ENCODE measurements around the gene NRM.
"Not testable (repeated sequence)": the region's sequence is repeated elsewhere in the genome, so short reads cannot be mapped to it uniquely, and the experiment has no call there.

Gene NRM

GRCh38 chr6:30666300-30666699 is 24.5 kb downstream of the NRM start:
- not testable (repeated sequence) for DNase-seq (ENCODE audit: low spot score)

- no peak for DNase-seq (ENCODE audit: low spot score)
Measured at GRCh38 chr6:30664994-30665767, 25.6 kb downstream of the NRM start.

GRCh38 chr6:30657922-30658321 is 32.9 kb downstream of the NRM start:
- DNase-seq (ENCODE audit: low spot score): not testable (repeated sequence)

GRCh38 chr6:30657454-30657853 is 33.3 kb downstream of the NRM start:
- no peak for DNase-seq (ENCODE audit: low spot score)

- DNase-seq (ENCODE audit: low spot score): no peak
Measured at GRCh38 chr6:30656513-30656912, 34.3 kb downstream of the NRM start.

GRCh38 chr6:30655743-30656094 is 35.1 kb downstream of the NRM start:
- DNase-seq (ENCODE audit: low spot score): no peak

GRCh38 chr6:30654798-30655742 is 35.7 kb downstream of the NRM start:
- DNase-seq (ENCODE audit: low spot score): no peak

GRCh38 chr6:30651143-30651542 is 39.6 kb downstream of the NRM start:
- no peak for DNase-seq (ENCODE audit: low spot score)

- peak; percentile 89 for DNase-seq (ENCODE audit: low spot score)
Measured at GRCh38 chr6:30647242-30648116, 43.3 kb downstream of the NRM start.

- peak; percentile 99 for DNase-seq (ENCODE audit: low spot score)
Measured at GRCh38 chr6:30646450-30647241, 44.1 kb downstream of the NRM start, which contains the start of gene C6orf136. C6orf136 (plus strand) TSS chr6:30647133; CDS start chr6:30647232, 99 bp downstream.

GRCh38 chr6:30645989-30646388 is 44.8 kb downstream of the NRM start:
- no peak for DNase-seq (ENCODE audit: low spot score)

GRCh38 chr6:30644769-30645168 is 46.0 kb downstream of the NRM start:
- DNase-seq (ENCODE audit: low spot score): no peak

- DNase-seq (ENCODE audit: low spot score): no peak
Measured at GRCh38 chr6:30643656-30644055, 47.1 kb downstream of the NRM start.

GRCh38 chr6:30641048-30641447 is 49.7 kb downstream of the NRM start:
- DNase-seq (ENCODE audit: low spot score): no peak

GRCh38 chr6:30640481-30640880 is 50.3 kb downstream of the NRM start:
- no peak for DNase-seq (ENCODE audit: low spot score)

Measured in GM03348 (cell line).